ENCODE measurements around the gene PRKCH. TPM values are rescaled to one million over a fixed set of nuclear protein-coding genes. Genes with fewer than 3 reads are reported as not detected.

PRKCH gene
- total RNA-seq, 1 experiment from 2014 or later: 10.3 TPM

GRCh38 chr14:61297581-61297980 lies 23.8 kb upstream of the PRKCH start:
- peaks cover 31% of the 10 kb centered on the region for H3K4me1 Mint-ChIP-seq
- no peak for DNase-seq (ENCODE audit: low spot score)
- no peak overlapping the region for H3K27ac Mint-ChIP-seq
- ChIA-PET POLR2A (no interaction called here), CTCF (interaction anchor here (0.9 to 2.0 kb wide), 2 partner anchors 9 to 23 kb away, joined by 3 to 5 read pairs; no protein-coding TSS in a partner anchor)
- TF ChIP-seq, protein P1, sequence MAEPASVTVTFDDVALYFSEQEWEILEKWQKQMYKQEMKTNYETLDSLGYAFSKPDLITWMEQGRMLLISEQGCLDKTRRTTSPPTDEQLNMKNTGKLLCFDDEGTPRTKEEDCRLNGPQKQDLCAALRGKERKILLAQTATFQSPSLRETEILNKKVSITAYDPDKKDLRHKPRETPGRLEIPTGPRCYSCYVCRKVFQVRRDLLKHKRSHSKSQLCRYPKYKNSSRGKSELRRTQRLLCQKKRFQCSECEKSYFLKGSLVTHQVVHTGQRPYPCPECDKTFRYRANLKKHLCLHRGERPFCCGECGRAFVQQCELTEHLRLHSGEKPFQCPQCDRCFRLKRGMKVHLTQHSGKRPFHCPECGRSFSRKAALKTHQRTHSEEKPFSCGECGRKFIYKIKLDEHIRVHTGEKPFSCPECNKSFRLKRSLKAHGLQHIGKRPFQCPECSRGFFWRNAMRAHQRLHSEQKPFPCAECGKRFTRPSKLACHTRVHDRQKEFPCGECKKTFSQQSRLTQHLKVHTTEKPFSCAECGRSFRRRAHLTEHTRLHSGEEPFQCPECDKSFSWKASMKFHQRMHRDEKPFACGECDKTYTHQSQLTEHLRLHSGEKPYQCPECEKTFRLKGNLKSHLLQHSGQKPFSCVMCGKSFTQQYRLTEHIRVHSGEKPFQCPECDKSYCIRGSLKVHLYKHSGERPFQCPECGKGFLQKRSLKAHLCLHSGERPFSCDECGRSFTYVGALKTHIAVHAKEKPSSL (CRISPR knock-in tag; conservative IDR thresholded peaks at IDR 0.05): no peak
- TF ChIP-seq CBFB (CRISPR knock-in tag; IDR thresholded peaks at IDR 0.05; ENCODE audit: low read depth) (no peak), ETV6 (CRISPR knock-in tag; IDR thresholded peaks at IDR 0.05) (no peak), ZNF317 (CRISPR knock-in tag; IDR thresholded peaks at IDR 0.05; ENCODE audit: borderline replicate concordance, low read depth) (no peak), USF1 (CRISPR knock-in tag; IDR thresholded peaks at IDR 0.05) (no peak), GABPB1 (CRISPR knock-in tag; IDR thresholded peaks at IDR 0.05) (no peak), MYBL2 (CRISPR knock-in tag; IDR thresholded peaks at IDR 0.05) (no peak), ERG (CRISPR knock-in tag; IDR thresholded peaks at IDR 0.05) (no peak), TCF7 (CRISPR knock-in tag; IDR thresholded peaks at IDR 0.05; ENCODE audit: low read depth) (no peak), IRF2 (CRISPR knock-in tag; IDR thresholded peaks at IDR 0.05; ENCODE audit: borderline replicate concordance, low read depth) (no peak), KAT7 (CRISPR knock-in tag; IDR thresholded peaks at IDR 0.05; ENCODE audit: borderline replicate concordance) (no peak), NFYB (CRISPR knock-in tag; conservative IDR thresholded peaks at IDR 0.05; ENCODE audit: low read depth) (no peak), TEAD1 (CRISPR knock-in tag; IDR thresholded peaks at IDR 0.05) (no peak), JAZF1 (CRISPR knock-in tag; IDR thresholded peaks at IDR 0.05) (no peak), TP53 (CRISPR knock-in tag; IDR thresholded peaks at IDR 0.05) (no peak), PRDM15 (CRISPR knock-in tag; IDR thresholded peaks at IDR 0.05) (no peak), GRHL2 (CRISPR knock-in tag; IDR thresholded peaks at IDR 0.05; ENCODE audit: insufficient replicate concordance, severe bottlenecking) (no peak), ZNF263 (CRISPR knock-in tag; IDR thresholded peaks at IDR 0.05; ENCODE audit: low read depth) (no peak)
- TF ChIP-seq, protein P2, sequence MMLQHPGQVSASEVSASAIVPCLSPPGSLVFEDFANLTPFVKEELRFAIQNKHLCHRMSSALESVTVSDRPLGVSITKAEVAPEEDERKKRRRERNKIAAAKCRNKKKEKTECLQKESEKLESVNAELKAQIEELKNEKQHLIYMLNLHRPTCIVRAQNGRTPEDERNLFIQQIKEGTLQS (CRISPR knock-in tag; conservative IDR thresholded peaks at IDR 0.05): no peak
- H3K36me3 Mint-ChIP-seq: no peaks in the 10 kb centered on the region
- H3K4me3 Mint-ChIP-seq: no peak overlapping the region
- no peaks in the 10 kb centered on the region for H3K27me3 Mint-ChIP-seq (ENCODE audit: low read depth)
- peaks cover 3% of the 10 kb centered on the region; the same call in 1 of the 2 replicates for H3K9me3 Mint-ChIP-seq
- peak; percentile 38; the same call in 1 of the 2 replicates for ATAC-seq

Measured in WTC11 (cell line).